ENCODE results near the gene C14orf119. TPM values are rescaled to one million over a fixed set of nuclear protein-coding genes. Genes with fewer than 3 reads are reported as not detected.

The C14orf119 gene
- total RNA-seq, 1 donor from 2014 or later = 27.5 TPM

DNA sequence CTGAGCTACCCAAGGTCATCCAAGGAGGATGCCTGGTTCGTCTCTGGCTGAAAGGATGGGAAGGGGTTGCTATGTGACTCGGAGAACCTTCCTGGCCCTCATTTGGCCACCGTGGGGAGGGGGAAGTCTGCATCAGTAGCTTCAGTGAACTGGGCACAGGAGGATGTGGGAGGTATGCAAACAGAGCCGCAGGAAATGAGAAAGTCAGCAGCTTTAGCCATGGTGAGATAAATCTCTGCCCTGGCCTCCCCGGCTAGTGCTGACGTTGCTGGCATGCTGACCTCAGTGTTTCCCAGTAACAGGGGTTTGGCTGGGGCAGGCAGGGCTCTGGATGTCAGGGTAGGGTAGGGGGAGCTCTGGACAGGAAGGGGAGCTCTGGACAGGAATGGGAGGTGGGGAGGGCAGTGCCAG, 26.1 kb downstream of the C14orf119 start:
- H3K36me3 ChIP-seq (ENCODE audit: control insufficient read depth, insufficient read depth, low read length) = no peaks in the 10 kb centered on the region
- no peaks in the 10 kb centered on the region for H3K27me3 ChIP-seq (ENCODE audit: control insufficient read depth, insufficient read depth, low read length)
- TF ChIP-seq, protein P1, sequence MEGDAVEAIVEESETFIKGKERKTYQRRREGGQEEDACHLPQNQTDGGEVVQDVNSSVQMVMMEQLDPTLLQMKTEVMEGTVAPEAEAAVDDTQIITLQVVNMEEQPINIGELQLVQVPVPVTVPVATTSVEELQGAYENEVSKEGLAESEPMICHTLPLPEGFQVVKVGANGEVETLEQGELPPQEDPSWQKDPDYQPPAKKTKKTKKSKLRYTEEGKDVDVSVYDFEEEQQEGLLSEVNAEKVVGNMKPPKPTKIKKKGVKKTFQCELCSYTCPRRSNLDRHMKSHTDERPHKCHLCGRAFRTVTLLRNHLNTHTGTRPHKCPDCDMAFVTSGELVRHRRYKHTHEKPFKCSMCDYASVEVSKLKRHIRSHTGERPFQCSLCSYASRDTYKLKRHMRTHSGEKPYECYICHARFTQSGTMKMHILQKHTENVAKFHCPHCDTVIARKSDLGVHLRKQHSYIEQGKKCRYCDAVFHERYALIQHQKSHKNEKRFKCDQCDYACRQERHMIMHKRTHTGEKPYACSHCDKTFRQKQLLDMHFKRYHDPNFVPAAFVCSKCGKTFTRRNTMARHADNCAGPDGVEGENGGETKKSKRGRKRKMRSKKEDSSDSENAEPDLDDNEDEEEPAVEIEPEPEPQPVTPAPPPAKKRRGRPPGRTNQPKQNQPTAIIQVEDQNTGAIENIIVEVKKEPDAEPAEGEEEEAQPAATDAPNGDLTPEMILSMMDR (IDR thresholded peaks at IDR 0.05; ENCODE audit: insufficient read depth, low read length, poor library complexity, severe bottlenecking) = no peak
- peak; percentile 55 for DNase-seq (ENCODE audit: low read depth)
- H3K4me3 ChIP-seq (ENCODE audit: low read depth, low read length) = no peak overlapping the region

DNA sequence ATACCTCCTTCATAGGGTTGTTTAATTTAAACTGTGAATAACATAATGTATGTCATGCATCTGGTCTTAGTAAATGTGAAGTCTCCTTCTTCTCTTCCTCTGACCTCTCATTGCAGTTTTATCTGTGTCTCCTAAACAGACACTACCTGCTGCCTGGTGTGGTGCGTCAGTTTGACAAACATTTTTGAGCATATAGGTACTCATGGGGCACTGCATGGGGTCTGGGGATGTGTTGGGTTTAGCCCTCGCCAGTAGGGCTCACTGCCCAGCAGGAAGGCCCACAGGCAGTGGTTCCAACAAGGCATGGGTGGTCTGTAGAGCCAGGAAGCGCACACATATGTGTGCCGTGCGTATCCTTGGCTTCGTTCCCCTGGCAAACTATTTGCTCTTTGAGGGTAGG, 26.8 kb downstream of the C14orf119 start:
- TF ChIP-seq, protein P1 (IDR thresholded peaks at IDR 0.05; ENCODE audit: insufficient read depth, low read length, poor library complexity, severe bottlenecking) = no peak
- no peak for DNase-seq (ENCODE audit: low read depth)
- Histone ChIP-seq H3K36me3 (ENCODE audit: control insufficient read depth, insufficient read depth, low read length) (no peaks in the 10 kb centered on the region), H3K27me3 (ENCODE audit: control insufficient read depth, insufficient read depth, low read length) (no peaks in the 10 kb centered on the region), H3K4me3 (ENCODE audit: low read depth, low read length) (no peak overlapping the region)

DNA sequence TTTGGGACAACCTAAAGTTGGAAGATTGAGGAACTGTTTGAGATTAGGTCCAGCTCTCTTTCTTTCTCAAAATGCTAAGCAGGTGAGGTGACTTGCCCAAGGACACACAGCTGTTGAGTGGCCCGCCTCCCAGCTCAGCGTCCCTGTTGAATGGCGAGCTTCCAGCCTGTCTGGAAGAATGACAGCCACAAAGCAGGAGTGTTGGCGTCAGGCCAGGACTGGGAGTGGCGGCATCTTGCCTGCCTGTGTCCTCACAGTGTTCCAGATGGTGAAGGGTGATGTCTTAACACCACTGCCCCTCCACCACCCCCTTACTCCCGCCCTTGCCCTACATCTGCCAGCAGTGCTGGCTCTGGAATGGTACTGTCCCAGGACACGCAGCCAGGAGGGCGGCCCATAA, 28.1 kb downstream of the C14orf119 start:
- Histone ChIP-seq H3K4me3 (ENCODE audit: low read depth, low read length) (no peak overlapping the region), H3K27me3 (ENCODE audit: control insufficient read depth, insufficient read depth, low read length) (no peaks in the 10 kb centered on the region), H3K36me3 (ENCODE audit: control insufficient read depth, insufficient read depth, low read length) (no peaks in the 10 kb centered on the region)
- TF ChIP-seq, protein P1 (IDR thresholded peaks at IDR 0.05; ENCODE audit: insufficient read depth, low read length, poor library complexity, severe bottlenecking) = no peak
- DNase-seq (ENCODE audit: low read depth) = no peak

DNA sequence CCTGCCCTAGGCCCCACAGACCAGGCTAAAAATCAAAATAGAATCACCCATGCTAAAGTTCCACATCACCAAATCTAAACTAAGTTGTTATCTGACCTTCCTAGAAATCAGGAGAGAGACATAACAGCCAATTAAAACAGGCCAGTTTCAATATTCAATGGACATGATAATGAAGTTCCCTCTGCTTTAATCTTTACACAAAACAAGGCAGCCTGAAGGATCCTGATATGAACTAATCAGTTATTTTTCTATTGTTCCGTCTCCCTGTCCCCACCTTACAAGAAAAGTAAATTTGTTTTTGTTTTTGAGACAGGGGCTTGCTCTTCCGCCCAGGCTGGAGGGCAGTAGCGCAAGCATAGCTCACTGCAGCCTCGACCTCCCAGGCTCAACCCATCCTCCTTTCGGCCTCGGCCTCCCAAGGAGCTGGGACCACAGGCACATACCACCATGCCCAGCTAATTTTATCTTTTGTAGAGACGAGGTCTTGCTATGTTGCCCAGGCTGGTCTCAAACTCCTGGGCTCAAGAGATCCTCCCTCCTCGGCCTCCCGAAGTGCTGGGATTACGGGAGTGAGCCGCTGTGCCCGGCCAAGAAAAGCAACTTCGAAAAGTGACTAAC, 29.1 kb downstream of the C14orf119 start:
- H3K27me3 ChIP-seq (ENCODE audit: control insufficient read depth, insufficient read depth, low read length) = no peaks in the 10 kb centered on the region
- TF ChIP-seq, protein P1 (IDR thresholded peaks at IDR 0.05; ENCODE audit: insufficient read depth, low read length, poor library complexity, severe bottlenecking) = no peak
- no peak for DNase-seq (ENCODE audit: low read depth)
- no peak overlapping the region for H3K4me3 ChIP-seq (ENCODE audit: low read depth, low read length)
- no peaks in the 10 kb centered on the region for H3K36me3 ChIP-seq (ENCODE audit: control insufficient read depth, insufficient read depth, low read length)

DNA sequence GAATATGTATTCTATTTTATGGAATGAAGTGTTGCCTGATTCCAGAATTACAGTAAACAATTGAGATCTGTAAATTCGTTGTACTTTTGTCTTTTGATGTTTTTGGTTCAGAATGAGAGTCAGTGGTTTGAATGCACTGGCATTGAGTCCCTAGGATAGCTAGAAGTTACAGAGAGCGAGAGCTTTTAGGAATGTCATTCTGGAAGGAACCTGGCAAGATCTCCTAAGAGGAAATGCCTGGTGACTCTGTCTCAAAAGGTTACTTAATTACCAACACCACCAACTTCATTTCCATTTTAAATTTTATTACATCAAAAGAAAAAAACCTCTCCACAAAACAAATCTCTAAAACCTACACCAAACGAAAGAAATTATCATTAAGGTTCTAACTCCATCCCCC, 29.7 kb downstream of the C14orf119 start:
- H3K4me3 ChIP-seq (ENCODE audit: low read depth, low read length) = no peak overlapping the region
- no peaks in the 10 kb centered on the region for H3K27me3 ChIP-seq (ENCODE audit: control insufficient read depth, insufficient read depth, low read length)
- DNase-seq (ENCODE audit: low read depth) = no peak
- H3K36me3 ChIP-seq (ENCODE audit: control insufficient read depth, insufficient read depth, low read length) = no peaks in the 10 kb centered on the region
- TF ChIP-seq, protein P1 (IDR thresholded peaks at IDR 0.05; ENCODE audit: insufficient read depth, low read length, poor library complexity, severe bottlenecking) = no peak

DNA sequence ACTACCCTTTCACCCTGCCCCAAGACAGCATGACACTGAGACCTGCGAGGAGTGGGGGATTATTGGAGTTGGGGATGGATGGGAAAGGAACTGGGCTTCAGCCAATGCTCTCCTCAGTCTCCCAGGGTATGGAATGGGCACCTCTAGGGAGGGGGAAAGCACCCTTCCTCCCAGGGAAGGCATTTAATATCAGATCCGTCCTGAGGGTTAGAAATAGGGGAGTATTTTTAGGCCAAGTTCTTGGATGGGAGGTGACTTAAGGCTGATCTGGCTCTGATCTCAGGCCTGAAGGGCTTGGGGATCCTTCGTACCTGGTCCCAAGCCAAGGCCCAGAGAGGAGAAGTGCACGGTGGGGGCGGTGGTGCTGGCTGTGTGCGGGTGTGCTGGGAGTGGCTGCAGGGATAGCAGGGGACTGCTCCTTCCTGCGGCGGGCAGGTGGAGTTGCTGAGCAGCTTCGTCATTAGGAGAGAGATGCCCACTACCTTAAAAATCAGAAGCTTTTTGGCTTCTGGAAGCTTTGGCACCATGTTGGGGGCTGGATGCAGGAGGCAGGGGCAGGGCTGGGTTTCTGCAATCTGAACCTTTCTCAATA, 30.7 kb downstream of the C14orf119 start:
- DNase-seq (ENCODE audit: low read depth) = no peak
- H3K4me3 ChIP-seq (ENCODE audit: low read depth, low read length) = no peak overlapping the region
- H3K36me3 ChIP-seq (ENCODE audit: control insufficient read depth, insufficient read depth, low read length) = no peaks in the 10 kb centered on the region
- TF ChIP-seq, protein P1 (IDR thresholded peaks at IDR 0.05; ENCODE audit: insufficient read depth, low read length, poor library complexity, severe bottlenecking) = no peak
- H3K27me3 ChIP-seq (ENCODE audit: control insufficient read depth, insufficient read depth, low read length) = no peaks in the 10 kb centered on the region
